H1 (cell line): ENCODE measurements around the gene LCP1. TPM values are rescaled to one million over a fixed set of nuclear protein-coding genes. Genes with fewer than 3 reads are reported as not detected.

Experiments used
- CTCF ChIA-PET: fragments of 300-600 bp; sonication (Branson Sonifier 250); formaldehyde crosslinking; loops from one replicate; lab custom pipeline; 2021; ENCODE audit not compliant: partially characterized antibody; lab: Charles Lee
- POLR2A ChIA-PET: fragments of 300-600 bp; sonication (Branson Sonifier 250); formaldehyde crosslinking; loops from one replicate; lab custom pipeline; 2021; ENCODE audit warnings: inconsistent platforms; ENCODE audit not compliant: partially characterized antibody; lab: Charles Lee
- DNase-seq, 2 experiments: peaks; one replicate each; pipeline versions ENCODE4 v3.0.0 to v3.0.0-alpha.2; 2010 to 2022; ENCODE audit warnings: low spot score in 2 of 2, low read depth in 1 of 2, mixed read lengths in 1 of 2
- FAIRE-seq: peaks from 2 replicates; lab custom pipeline; 2011; peaks lifted over from hg19 to GRCh38; lab: Jason Lieb, UNC
- H2AFZ ChIP-seq: 2 replicates; pipeline ENCODE4 v1.8.1; 2012; ENCODE audit warnings: low read length, inconsistent platforms
- H2AK5ac ChIP-seq: 2 replicates; pipeline ENCODE4 v1.6.1; 2013; ENCODE audit warnings: low read depth, low read length
- H2BK120ac ChIP-seq: replicated peaks from 2 replicates; pipeline ENCODE3; 2013; ENCODE audit warnings: low read depth, low read length, inconsistent platforms
- H2BK12ac ChIP-seq: 2 replicates; pipeline ENCODE4 v1.6.1; 2013; ENCODE audit warnings: low read depth, low read length
- H2BK15ac ChIP-seq: 2 replicates; pipeline ENCODE4 v1.6.1; 2013; ENCODE audit warnings: low read length
- H2BK20ac ChIP-seq: 2 replicates; pipeline ENCODE4 v1.6.1; 2013; ENCODE audit warnings: low read length
- H2BK5ac ChIP-seq: 2 replicates; pipeline ENCODE4 v1.6.1; 2013; ENCODE audit warnings: low read depth, low read length
- H3K14ac ChIP-seq: 2 replicates; pipeline ENCODE4 v1.6.1; 2013; ENCODE audit warnings: inconsistent platforms; ENCODE audit not compliant: insufficient read length
- H3K18ac ChIP-seq: 2 replicates; pipeline ENCODE4 v1.6.1; 2013; ENCODE audit warnings: low read length; ENCODE audit errors: extremely low read depth
- H3K23ac ChIP-seq: 2 replicates; pipeline ENCODE4 v1.6.1; 2013; ENCODE audit warnings: inconsistent platforms; ENCODE audit not compliant: insufficient read length
- H3K23me2 ChIP-seq: 2 replicates; pipeline ENCODE4 v1.6.1; 2013; ENCODE audit warnings: low read depth, low read length
- H3K27ac ChIP-seq: 2 replicates; pipeline ENCODE4 v1.6.1; 2011; ENCODE audit warnings: low read depth, low read length, inconsistent platforms
- H3K27me3 ChIP-seq, 4 experiments: replicated peaks in 1 of 4; 1 replicate in 1 of 4; 2 replicates in 3 of 4; pipeline versions ENCODE4 v1.6.1 to v1.8.1; 2011 to 2013; ENCODE audit warnings: low read length in 3 of 4, mild to moderate bottlenecking in 3 of 4, inconsistent platforms in 2 of 4, mixed read lengths in 2 of 4, moderate library complexity in 1 of 4; ENCODE audit not compliant: control insufficient read depth in 3 of 4, insufficient read depth in 3 of 4; ENCODE audit errors: extremely low read depth in 1 of 4
- H3K36me3 ChIP-seq, 4 experiments: 2 replicates each; pipeline versions ENCODE4 v1.6.1 to v1.8.1; 2011 to 2013; ENCODE audit warnings: mild to moderate bottlenecking in 4 of 4, low read length in 3 of 4, moderate library complexity in 2 of 4, control low read depth in 1 of 4, inconsistent platforms in 1 of 4; ENCODE audit not compliant: insufficient read depth in 4 of 4, control insufficient read depth in 2 of 4
- H3K4ac ChIP-seq: replicated peaks from 2 replicates; pipeline ENCODE3; 2013; ENCODE audit warnings: low read length, low read depth, mixed read lengths, inconsistent platforms; ENCODE audit not compliant: insufficient read length
- H3K4me1 ChIP-seq, 4 experiments: replicated peaks in 1 of 4; 1 replicate in 1 of 4; 2 replicates in 3 of 4; pipeline versions ENCODE4 v1.6.1 to v1.8.1; 2011 to 2013; ENCODE audit warnings: low read length in 3 of 4, inconsistent platforms in 2 of 4, mixed read lengths in 1 of 4; ENCODE audit not compliant: insufficient read depth in 4 of 4, control insufficient read depth in 3 of 4
- H3K4me2 ChIP-seq, 2 experiments: 2 replicates each; pipeline versions ENCODE4 v1.6.1 to v1.8.1; 2011 to 2013; ENCODE audit warnings: low read depth in 2 of 2, low read length in 2 of 2, control low read depth in 1 of 2, inconsistent platforms in 1 of 2, mild to moderate bottlenecking in 1 of 2; ENCODE audit not compliant: insufficient read depth in 1 of 2
- H3K4me3 ChIP-seq, 4 experiments: fragments of 200-600, 300-600 bp in 1 of 4; sonication (generic), shearing (Covaris generic), sonication (Bioruptor Twin) in 1 of 4; 2 replicates each; pipeline versions ENCODE4 v1.5.1 to v1.8.1; 2011 to 2016; ENCODE audit warnings: low read length in 4 of 4, low read depth in 3 of 4, control low read depth in 2 of 4, inconsistent platforms in 2 of 4, mild to moderate bottlenecking in 2 of 4, mixed read lengths in 1 of 4, moderate library complexity in 1 of 4; ENCODE audit not compliant: insufficient read depth in 2 of 4; ENCODE audit errors: extremely low read depth in 1 of 4
- H3K56ac ChIP-seq: replicated peaks from 2 replicates; pipeline ENCODE3; 2013; ENCODE audit warnings: low read depth, mild to moderate bottlenecking, mixed read lengths, low read length, inconsistent platforms; ENCODE audit not compliant: insufficient read length
- H3K79me1 ChIP-seq: 2 replicates; pipeline ENCODE4 v1.6.1; 2013; ENCODE audit warnings: low read depth, low read length, control low read depth
- H3K79me2 ChIP-seq, 2 experiments: 2 replicates each; pipeline versions ENCODE4 v1.6.1 to v1.8.1; 2012 to 2013; ENCODE audit warnings: low read length in 2 of 2, mild to moderate bottlenecking in 2 of 2, inconsistent platforms in 1 of 2; ENCODE audit not compliant: insufficient read depth in 2 of 2, control insufficient read depth in 1 of 2
- H3K9ac ChIP-seq, 4 experiments: replicated peaks in 1 of 4; 1 replicate in 1 of 4; 2 replicates in 3 of 4; pipeline versions ENCODE4 v1.6.1 to v1.8.1; 2011 to 2013; ENCODE audit warnings: low read depth in 3 of 4, low read length in 3 of 4, control low read depth in 2 of 4, mild to moderate bottlenecking in 2 of 4, moderate library complexity in 2 of 4, inconsistent platforms in 1 of 4; ENCODE audit errors: extremely low read depth in 1 of 4
- H3K9me3 ChIP-seq, 2 experiments: 2 replicates each; pipeline versions ENCODE4 v1.6.1 to v1.8.1; 2012 to 2013; ENCODE audit warnings: mild to moderate bottlenecking in 2 of 2, moderate library complexity in 2 of 2, control low read depth in 1 of 2, inconsistent platforms in 1 of 2, low read depth in 1 of 2, low read length in 1 of 2, mixed read lengths in 1 of 2; ENCODE audit not compliant: insufficient read depth in 2 of 2
- H4K20me1 ChIP-seq, 2 experiments: replicated peaks in 1 of 2; 2 replicates each; pipeline versions ENCODE3 to v1.8.1; 2011 to 2013; ENCODE audit warnings: inconsistent platforms in 2 of 2, low read length in 2 of 2, mild to moderate bottlenecking in 1 of 2; ENCODE audit not compliant: insufficient read depth in 2 of 2, control insufficient read depth in 1 of 2
- H4K5ac ChIP-seq: 2 replicates; pipeline ENCODE4 v1.6.1; 2013; ENCODE audit warnings: low read length, low read depth, mixed read lengths, inconsistent platforms; ENCODE audit not compliant: insufficient read length
- H4K8ac ChIP-seq: 2 replicates; pipeline ENCODE4 v1.8.0; 2013; ENCODE audit warnings: mild to moderate bottlenecking, moderate library complexity, low read length, inconsistent platforms; ENCODE audit not compliant: insufficient read depth; ENCODE audit errors: extremely low read depth
- H4K91ac ChIP-seq: replicated peaks from 2 replicates; pipeline ENCODE3; 2013; ENCODE audit warnings: low read length, mixed read lengths, inconsistent platforms; ENCODE audit not compliant: insufficient read length
- PHF8 ChIP-seq: fragments of 200-600 bp; sonication (generic); conservative IDR thresholded peaks from 2 replicates; pipeline ENCODE4 v1.7.1; 2012; ENCODE audit warnings: low read depth, mild to moderate bottlenecking, inconsistent platforms, low read length, moderate library complexity
- SAP30 ChIP-seq: fragments of 300-600 bp; sonication (generic); IDR thresholded peaks from 2 replicates; pipeline ENCODE4 v1.7.1; 2012; ENCODE audit warnings: low read length, moderate library complexity, mild to moderate bottlenecking, inconsistent platforms; ENCODE audit not compliant: insufficient read depth, insufficient replicate concordance
- SIX5 ChIP-seq: IDR thresholded peaks from 2 replicates; pipeline ENCODE4 v1.6.1; 2011; ENCODE audit warnings: mild to moderate bottlenecking, low read depth, low read length
- SRF ChIP-seq: IDR thresholded peaks from 2 replicates; pipeline ENCODE4 v1.6.1; 2011; ENCODE audit warnings: mild to moderate bottlenecking, low read depth, low read length, moderate library complexity
- WGBS, 2 experiments: shearing (Covaris generic) in 1 of 2; methylation state at CpG; one replicate each; pipeline versions ENCODE4 v1.1.6 to v1.1.7; 2013 to 2015; ENCODE audit warnings: low lambda C conversion rate in 2 of 2, mixed read lengths in 2 of 2, inconsistent platforms in 1 of 2, low coverage in 1 of 2, missing lambda C conversion rate in 1 of 2; ENCODE audit not compliant: insufficient replicate concordance in 2 of 2, insufficient coverage in 1 of 2, insufficient read length in 1 of 2; ENCODE audit errors: extremely low coverage in 1 of 2, missing lambda C conversion rate in 1 of 2; 5-methylcytosine and 5-hydroxymethylcytosine counted together
- polyA plus RNA-seq, 7 experiments: library from polyadenylated mRNA; depleted of rRNA in 3 of 7; stranded (reverse) in 5 of 7; unstranded in 2 of 7; fragments of >200 nt in 5 of 7; fragments of 200-250 nt in 2 of 7; gene quantifications; 1 replicate in 5 of 7; 2 replicates in 1 of 7; 4 replicates in 1 of 7; pipeline versions ENCODE4 v1.2.1 to v1.2.3, GENCODE V29; 2011 to 2013; ENCODE audit warnings: missing spikeins in 2 of 7, mixed read lengths in 2 of 7
- total RNA-seq: library from RNA; stranded (reverse); fragmentation: NEBNext Ultra II Directional; extraction: Animal tissue kit (Norgen Biotek cat#: 25700); gene quantifications from 2 replicates; pipeline ENCODE4 v1.2.1, GENCODE V29; 2021

The LCP1 gene
- total and polyA plus RNA-seq, 2 of the 8 experiments (the other 6 are each of a cell fraction or from before 2014, with no cell fraction given) = 0.65 to 4.3 TPM

DNA sequence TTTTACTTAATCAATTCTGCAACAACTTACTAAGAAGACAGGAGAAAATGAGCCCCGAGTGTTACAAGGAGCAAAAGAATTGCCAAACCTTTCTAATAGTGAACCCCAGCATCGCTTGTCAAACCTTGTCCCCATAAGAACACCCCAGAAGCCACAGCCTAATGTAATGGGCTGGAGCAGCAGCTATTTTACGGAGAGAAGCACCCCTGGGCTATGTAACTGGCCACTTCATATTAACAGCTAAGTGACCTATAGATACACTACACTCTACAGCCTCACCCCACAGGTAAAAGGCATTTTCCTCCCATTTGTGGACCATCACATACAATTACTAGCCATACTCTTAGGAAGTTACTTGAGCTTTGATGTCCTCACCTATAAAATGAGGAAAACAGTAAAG, 49.9 kb downstream of the LCP1 start:
- Histone ChIP-seq H3K79me1 (no peaks in the 10 kb centered on the region), H4K5ac (no peak overlapping the region), H2BK12ac (no peak overlapping the region), H3K4me3 (no peak overlapping the region), H4K91ac (no peak overlapping the region), H3K18ac (no peak overlapping the region), H3K79me2 (no peaks in the 10 kb centered on the region), H4K20me1 (no peaks in the 10 kb centered on the region), H3K9me3 (no peaks in the 10 kb centered on the region), H2BK20ac (no peak overlapping the region), H4K8ac (no peak overlapping the region), H2AK5ac (no peak overlapping the region), H2BK15ac (no peak overlapping the region), H3K23ac (no peak overlapping the region), H3K36me3 (no peaks in the 10 kb centered on the region), H2AFZ (no peak overlapping the region), H2BK120ac (no peak overlapping the region), H3K27ac (no peak overlapping the region), H2BK5ac (no peak overlapping the region), H3K9ac (no peak overlapping the region), H3K23me2 (no peaks in the 10 kb centered on the region), H3K27me3 (no peaks in the 10 kb centered on the region), H3K14ac (no peak overlapping the region), H3K56ac (no peak overlapping the region), H3K4me1 (peaks cover 0 to 4% (median 2%) of the 10 kb centered on the region in 4 experiments; a peak in 2 of 7 replicates), H3K4ac (no peak overlapping the region), H3K4me2 (no peak overlapping the region)
- 94% methylated on average over 3 of the region's 3 CpGs; no CpG with 5 or more reads in 1 of the 2 experiments for WGBS, 2 experiments
- no peak for TF ChIP-seq SRF
- TF ChIP-seq SIX5 = no peak
- TF ChIP-seq PHF8 = no peak
- no peak for TF ChIP-seq SAP30
- ChIA-PET CTCF (interaction anchor here (0.7 to 1.3 kb wide), 3 partner anchors 28 to 156 kb away, joined by 3 to 5 read pairs (median 3); no protein-coding TSS in a partner anchor), POLR2A (no interaction called here)
- no peak for FAIRE-seq
- DNase-seq = no peak
